T-helper 22 cell (primary cell): ENCODE results near the gene AP3S2.

Experiments
- DNase-seq: peaks from one replicate; pipeline ENCODE4 v3.0.0-alpha.2; 2020; ENCODE audit warnings: low read depth

AP3S2 gene

GRCh38 chr15:89814112-89814742, 79.6 kb downstream of the AP3S2 start:
- no peak for DNase-seq

GRCh38 chr15:89813381-89814111, 80.2 kb downstream of the AP3S2 start:
- no peak for DNase-seq

GRCh38 chr15:89812847-89813320, 80.9 kb downstream of the AP3S2 start:
- DNase-seq, result no peak

GRCh38 chr15:89812011-89812846, 81.6 kb downstream of the AP3S2 start:
- DNase-seq, result no peak

GRCh38 chr15:89810837-89811236, 83.0 kb downstream of the AP3S2 start:
- DNase-seq, result no peak

- DNase-seq, result no peak
Observed at GRCh38 chr15:89809787-89810148, 84.0 kb downstream of the AP3S2 start.

- DNase-seq, result no peak
Observed at GRCh38 chr15:89809093-89809786, 84.6 kb downstream of the AP3S2 start.

- DNase-seq, result no peak
Observed at GRCh38 chr15:89808160-89808870, 85.5 kb downstream of the AP3S2 start.

- DNase-seq, result no peak
Observed at GRCh38 chr15:89807689-89808088, 86.1 kb downstream of the AP3S2 start.

- no peak for DNase-seq
Observed at GRCh38 chr15:89806559-89807550, 86.9 kb downstream of the AP3S2 start.

- DNase-seq, result no peak
Observed at GRCh38 chr15:89806210-89806558, 87.6 kb downstream of the AP3S2 start.

GRCh38 chr15:89805241-89806209, 88.3 kb downstream of the AP3S2 start:
- DNase-seq, result no peak

- no peak for DNase-seq
Observed at GRCh38 chr15:89803941-89804800, 89.6 kb downstream of the AP3S2 start.

GRCh38 chr15:89802986-89803824, 90.6 kb downstream of the AP3S2 start:
- DNase-seq, result no peak

GRCh38 chr15:89802231-89802928, 91.4 kb downstream of the AP3S2 start:
- no peak for DNase-seq

- DNase-seq, result no peak
Observed at GRCh38 chr15:89801471-89802195, 92.2 kb downstream of the AP3S2 start.
